WTC11 (cell line): Measurements from ENCODE around the gene MIP. TPM values are rescaled to one million over a fixed set of nuclear protein-coding genes. Genes with fewer than 3 reads are reported as not detected.

Experiments
- ATAC-seq: fragments of 200-7000 bp; cut with Tn5 transposase; 2 replicates; pipeline ENCODE4 v1.10.0; 2021; ENCODE audit warnings: mild to moderate bottlenecking, moderate library complexity
- CTCF ChIA-PET: fragments of 300-600 bp; sonication (Branson Sonifier 250); formaldehyde crosslinking; loops from one replicate; lab custom pipeline; 2021; ENCODE audit warnings: antibody characterized with exemption; lab: Charles Lee
- POLR2A ChIA-PET: fragments of 350-600 bp; sonication (Branson Sonifier 250); formaldehyde crosslinking; loops from one replicate; lab custom pipeline; 2021; ENCODE audit warnings: antibody characterized with exemption; lab: Charles Lee
- DNase-seq: peaks from one replicate; pipeline ENCODE4 v3.0.0; 2021; ENCODE audit warnings: low spot score
- H3K27ac Mint-ChIP-seq: 2 replicates; pipeline ENCODE4 v1.8.0; 2021; ENCODE audit warnings: mixed read lengths
- H3K27me3 Mint-ChIP-seq: 2 replicates; pipeline ENCODE4 v1.8.0; 2021; ENCODE audit warnings: low read depth, mild to moderate bottlenecking, moderate library complexity, mixed read lengths
- H3K36me3 Mint-ChIP-seq: 2 replicates; pipeline ENCODE4 v1.8.0; 2021; ENCODE audit warnings: mixed read lengths
- H3K4me1 Mint-ChIP-seq: 2 replicates; pipeline ENCODE4 v1.8.0; 2022; ENCODE audit warnings: mixed read lengths
- H3K4me3 Mint-ChIP-seq: 2 replicates; pipeline ENCODE4 v1.8.0; 2021; ENCODE audit warnings: mild to moderate bottlenecking, moderate library complexity, mixed read lengths
- H3K9me3 Mint-ChIP-seq: 2 replicates; pipeline ENCODE4 v1.8.0; 2021; ENCODE audit warnings: mixed read lengths
- ATF1 ChIP-seq: sonication (generic); formaldehyde crosslinking; IDR thresholded peaks from 2 replicates; pipeline ENCODE4 v1.8.1; 2023; ENCODE audit warnings: mild to moderate bottlenecking, moderate library complexity, missing genetic modification reagents
- E2F1 ChIP-seq: sonication (generic); formaldehyde crosslinking; IDR thresholded peaks from 2 replicates; pipeline ENCODE4 v1.8.0; 2022; ENCODE audit warnings: mild to moderate bottlenecking, missing genetic modification reagents
- ESRRA ChIP-seq: sonication (generic); formaldehyde crosslinking; IDR thresholded peaks from 2 replicates; pipeline ENCODE4 v1.8.1; 2022; ENCODE audit warnings: mild to moderate bottlenecking, missing genetic modification reagents, borderline replicate concordance
- GRHL2 ChIP-seq: fragments of 250-450 bp; sonication (Bioruptor Pico); IDR thresholded peaks from 2 replicates; pipeline ENCODE4 v1.8.0; 2022; ENCODE audit warnings: mild to moderate bottlenecking, moderate library complexity; ENCODE audit not compliant: insufficient replicate concordance, severe bottlenecking
- HMGA2 ChIP-seq: fragments of 250-450 bp; sonication (Bioruptor Pico); IDR thresholded peaks from 2 replicates; pipeline ENCODE4 v1.4.0; 2021; ENCODE audit warnings: mild to moderate bottlenecking, moderate library complexity
- HMGXB4 ChIP-seq: sonication (generic); formaldehyde crosslinking; IDR thresholded peaks from 2 replicates; pipeline ENCODE4 v1.8.1; 2023; ENCODE audit warnings: mild to moderate bottlenecking, moderate library complexity, missing genetic modification reagents
- JAZF1 ChIP-seq: fragments of 250-450 bp; sonication (Bioruptor Pico); IDR thresholded peaks from 2 replicates; pipeline ENCODE4 v1.9.0; 2021; ENCODE audit warnings: moderate library complexity, mild to moderate bottlenecking, inconsistent platforms
- NFYB ChIP-seq: sonication (generic); formaldehyde crosslinking; conservative IDR thresholded peaks from 2 replicates; pipeline ENCODE4 v1.8.0; 2022; ENCODE audit warnings: low read depth, missing genetic modification reagents
- NR1H2 ChIP-seq: sonication (generic); formaldehyde crosslinking; IDR thresholded peaks from 2 replicates; pipeline ENCODE4 v1.9.0; 2021; ENCODE audit warnings: mild to moderate bottlenecking, moderate library complexity, missing genetic modification reagents
- PRRX2 ChIP-seq: fragments of 250-450 bp; sonication (Bioruptor Pico); IDR thresholded peaks from 2 replicates; pipeline ENCODE4 v1.8.0; 2021; ENCODE audit warnings: mild to moderate bottlenecking
- RELA ChIP-seq: sonication (generic); formaldehyde crosslinking; IDR thresholded peaks from 2 replicates; pipeline ENCODE4 v1.8.1; 2022; ENCODE audit warnings: missing genetic modification reagents, mild to moderate bottlenecking, borderline replicate concordance
- SOX15 ChIP-seq: fragments of 250-450 bp; sonication (Bioruptor Pico); IDR thresholded peaks from 2 replicates; pipeline ENCODE4 v1.9.0; 2021; ENCODE audit warnings: mild to moderate bottlenecking
- TEAD1 ChIP-seq: sonication (generic); formaldehyde crosslinking; IDR thresholded peaks from 2 replicates; pipeline ENCODE4 v1.8.0; 2022; ENCODE audit warnings: mild to moderate bottlenecking, missing genetic modification reagents
- USF1 ChIP-seq: sonication (generic); formaldehyde crosslinking; IDR thresholded peaks from 2 replicates; pipeline ENCODE4 v1.8.0; 2022; ENCODE audit warnings: mild to moderate bottlenecking, missing genetic modification reagents
- ZMAT4 ChIP-seq: fragments of 250-450 bp; sonication (Bioruptor Pico); IDR thresholded peaks from 2 replicates; pipeline ENCODE4 v1.9.0; 2021; ENCODE audit warnings: mild to moderate bottlenecking
- ZNF263 ChIP-seq: sonication (generic); formaldehyde crosslinking; IDR thresholded peaks from 2 replicates; pipeline ENCODE4 v1.8.1; 2022; ENCODE audit warnings: low read depth, mild to moderate bottlenecking, moderate library complexity, missing genetic modification reagents
- ZNF532 ChIP-seq: fragments of 250-450 bp; sonication (Bioruptor Pico); IDR thresholded peaks from 2 replicates; pipeline ENCODE4 v1.9.0; 2021; ENCODE audit warnings: mild to moderate bottlenecking, borderline replicate concordance
- ZSCAN18 ChIP-seq: fragments of 250-450 bp; sonication (Bioruptor Pico); IDR thresholded peaks from 2 replicates; pipeline ENCODE4 v2.1.2; 2022; ENCODE audit warnings: mild to moderate bottlenecking, moderate library complexity
- total RNA-seq: library from RNA; stranded (reverse); gene quantifications from 3 replicates; pipeline ENCODE4 v1.2.3, GENCODE V29; 2021

MIP gene
- total RNA-seq, 1 experiment from 2014 or later = not detected

GRCh38 chr12:56462565-56462964, 8.1 kb upstream of the MIP start:
- Mint-ChIP-seq H3K27ac (no peak overlapping the region; the same call in 1 of the 2 replicates), H3K4me3 (no peak overlapping the region), H3K4me1 (peaks cover 17% of the 10 kb centered on the region), H3K27me3 (peaks cover 5% of the 10 kb centered on the region), H3K36me3 (no peaks in the 10 kb centered on the region), H3K9me3 (no peaks in the 10 kb centered on the region)
- POLR2A ChIA-PET = interaction anchor here (0.6 to 1.4 kb wide), 2 partner anchors 103 to 105 kb away, joined by 4 read pairs; partner anchors contain the start of gene STAT2
- DNase-seq = peak; percentile 33
- TF ChIP-seq GRHL2 (CRISPR knock-in tag) (no peak), USF1 (CRISPR knock-in tag) (no peak), NFYB (no peak), ZMAT4 (CRISPR knock-in tag) (no peak), RELA (CRISPR knock-in tag) (no peak)
- ATAC-seq = peak; percentile 79
- CTCF ChIA-PET = interaction anchor here (0.5 to 5.5 kb wide), 12 partner anchors 8 to 273 kb away, joined by 3 to 59 read pairs (median 7); partner anchors contain the start of genes CNPY2, MIP, SMARCC2 and STAT2

- DNase-seq (no peak), ATAC-seq (no peak)
- TF ChIP-seq PRRX2 (no peak), TEAD1 (no peak), HMGA2 (peak; percentile 34; the same call in 1 of the 2 replicates), HMGXB4 (no peak), SOX15 (CRISPR knock-in tag) (no peak), NR1H2 (CRISPR knock-in tag) (no peak)
These were observed 7.0 kb upstream of the MIP start for GRCh38 chr12:56461235-56462159.

GRCh38 chr12:56457817-56458216, 3.4 kb upstream of the MIP start:
- TF ChIP-seq NFYB = no peak
- TF ChIP-seq JAZF1 = no peak
- no peak for TF ChIP-seq HMGXB4
- TF ChIP-seq E2F1 (CRISPR knock-in tag) = no peak
- no peak for TF ChIP-seq ESRRA (CRISPR knock-in tag)
- no peak for TF ChIP-seq ATF1 (CRISPR knock-in tag)
- TF ChIP-seq ZNF532 = no peak
- TF ChIP-seq ZSCAN18 (CRISPR knock-in tag) = no peak
- TF ChIP-seq ZNF263 (CRISPR knock-in tag) = no peak
- Mint-ChIP-seq H3K9me3 (no peaks in the 10 kb centered on the region), H3K4me1 (peaks cover 10% of the 10 kb centered on the region), H3K27ac (no peak overlapping the region), H3K36me3 (no peaks in the 10 kb centered on the region), H3K27me3 (peaks cover 7% of the 10 kb centered on the region; the same call in 1 of the 2 replicates), H3K4me3 (no peak overlapping the region)
- CTCF ChIA-PET = interaction anchor here (1.3 kb wide), 1 partner anchor 171 kb away, joined by 3 read pairs; no protein-coding TSS in a partner anchor
- POLR2A ChIA-PET = interaction anchor here (0.6 kb wide), 1 partner anchor 22 kb away, joined by 6 read pairs; no protein-coding TSS in a partner anchor
- DNase-seq (no peak), ATAC-seq (no peak)

More at GRCh38 chr12:56461235-56462159, 7.0 kb upstream of the MIP start:
- CTCF ChIA-PET = interaction anchor here (0.6 to 5.5 kb wide), 5 partner anchors 12 to 161 kb away, joined by 3 to 59 read pairs (median 11); partner anchors contain the start of genes CNPY2, RBMS2, STAT2 and TIMELESS
- Mint-ChIP-seq H3K27ac (no peak overlapping the region), H3K4me1 (peaks cover 17% of the 10 kb centered on the region), H3K9me3 (no peaks in the 10 kb centered on the region), H3K4me3 (no peak overlapping the region), H3K27me3 (peaks cover 5% of the 10 kb centered on the region), H3K36me3 (no peaks in the 10 kb centered on the region)
- POLR2A ChIA-PET = interaction anchor here (1.4 to 2.9 kb wide), 2 partner anchors 12 to 101 kb away, joined by 4 to 15 read pairs; partner anchors contain the start of genes STAT2 and TIMELESS
